Activated CD8-positive, alpha-beta T cell treated with anti-CD3 and anti-CD28 coated beads for 36 hours (primary cell): ENCODE measurements around the gene CSAD. TPM values are rescaled to one million over a fixed set of nuclear protein-coding genes. Genes with fewer than 3 reads are reported as not detected.

ENCODE experiments used
- ATAC-seq: fragments of 200-7000 bp; cut with Tn5 transposase; one replicate; pipeline ENCODE4 v1.10.0; 2021; ENCODE audit warnings: mild to moderate bottlenecking, moderate library complexity
- CTCF ChIA-PET: fragments of 350-600 bp; sonication (Branson Sonifier 250); formaldehyde crosslinking; loops from one replicate; lab custom pipeline; 2021; ENCODE audit warnings: antibody characterized with exemption; lab: Charles Lee
- POLR2A ChIA-PET: fragments of 350-600 bp; sonication (Branson Sonifier 250); formaldehyde crosslinking; loops from one replicate; lab custom pipeline; 2021; ENCODE audit warnings: antibody characterized with exemption; lab: Charles Lee
- DNase-seq: peaks from one replicate; pipeline ENCODE4 v3.0.0-alpha.2; 2020
- H3K27ac Mint-ChIP-seq: one replicate; pipeline ENCODE4 v1.8.0; 2021; ENCODE audit warnings: mild to moderate bottlenecking, mixed read lengths
- H3K27me3 Mint-ChIP-seq: one replicate; pipeline ENCODE4 v1.8.0; 2021; ENCODE audit warnings: mixed read lengths
- H3K36me3 Mint-ChIP-seq: one replicate; pipeline ENCODE4 v1.8.0; 2021; ENCODE audit warnings: low read depth, mixed read lengths
- H3K4me1 Mint-ChIP-seq: one replicate; pipeline ENCODE4 v1.8.0; 2021; ENCODE audit warnings: low read depth, mixed read lengths
- H3K4me3 Mint-ChIP-seq: one replicate; pipeline ENCODE4 v1.8.0; 2021; ENCODE audit warnings: mild to moderate bottlenecking, moderate library complexity, mixed read lengths
- H3K9me3 Mint-ChIP-seq: one replicate; pipeline ENCODE4 v1.8.0; 2021; ENCODE audit warnings: mixed read lengths
- CTCF ChIP-seq: fragments of 200-600 bp; IDR thresholded peaks from one replicate; pipeline ENCODE4 v1.8.0; 2022; ENCODE audit warnings: antibody characterized with exemption, mild to moderate bottlenecking
- intact Hi-C: fragments of 100-400 bp; cut with micrococcal nuclease; formaldehyde crosslinking; loops from one replicate; pipeline ENCODE4 v1.10.0; 2022
- total RNA-seq, 2 experiments: library from RNA; stranded (reverse); gene quantifications; one replicate each; pipeline ENCODE4 v1.2.3, GENCODE V29; 2021

Gene CSAD
- total RNA-seq, 2 experiments from 2014 or later, result 13.8 to 18.6 TPM

DNA sequence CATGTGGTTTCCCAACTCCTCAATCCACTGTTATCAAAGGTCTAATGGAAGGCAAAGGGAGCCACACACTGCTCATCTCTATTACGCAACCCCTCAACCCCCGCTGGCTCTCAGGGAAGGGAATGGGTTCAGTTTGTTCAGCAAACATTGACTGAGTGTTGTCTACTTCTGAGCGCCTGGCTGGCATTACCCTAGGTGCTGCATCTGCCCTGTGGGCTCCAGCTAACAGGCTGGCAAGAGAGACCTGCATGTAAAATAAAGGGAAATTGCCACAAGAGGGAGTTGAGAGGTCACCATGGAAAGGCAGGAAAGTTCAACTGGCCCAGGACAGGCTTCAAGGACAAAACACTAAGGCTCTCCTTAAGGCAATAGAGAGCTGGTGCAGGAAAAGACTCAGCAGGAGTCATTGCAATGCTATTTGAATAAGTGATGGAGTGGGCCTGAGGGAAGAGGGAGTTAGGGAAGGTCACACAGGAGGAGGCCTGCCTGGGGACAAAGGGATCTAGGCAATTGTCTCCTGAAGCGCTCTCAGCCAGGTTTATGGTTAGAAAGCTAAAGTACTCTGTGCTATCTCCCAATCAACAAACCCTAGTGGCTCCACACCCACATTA lies 5.7 kb downstream of the CSAD start:
- no peak for TF ChIP-seq CTCF
- Mint-ChIP-seq H3K4me1 (peaks cover 13% of the 10 kb centered on the region), H3K27me3 (no peaks in the 10 kb centered on the region), H3K4me3 (no peak overlapping the region), H3K9me3 (no peaks in the 10 kb centered on the region), H3K27ac (no peak overlapping the region), H3K36me3 (no peaks in the 10 kb centered on the region)
- POLR2A ChIA-PET, result interaction anchor here (1.4 kb wide), 1 partner anchor 19 kb away, joined by 5 read pairs; no protein-coding TSS in a partner anchor
- no peak for ATAC-seq
- CTCF ChIA-PET, result interaction anchor here (0.6 to 17.7 kb wide), 8 partner anchors 14 to 302 kb away, joined by 3 to 199 read pairs (median 3); no protein-coding TSS in a partner anchor
- intact Hi-C loops, result no loop called here
- DNase-seq, result no peak

- DNase-seq (no peak), ATAC-seq (no peak)
- Mint-ChIP-seq H3K9me3 (no peaks in the 10 kb centered on the region), H3K27ac (no peak overlapping the region), H3K4me1 (peaks cover 3% of the 10 kb centered on the region), H3K4me3 (no peak overlapping the region), H3K27me3 (no peaks in the 10 kb centered on the region), H3K36me3 (peaks cover 1% of the 10 kb centered on the region)
- intact Hi-C loops, result no loop called here
- ChIA-PET CTCF (interaction anchor here (1.1 to 4.1 kb wide), 3 partner anchors 13 to 41 kb away, joined by 3 to 28 read pairs (median 4); no protein-coding TSS in a partner anchor), POLR2A (interaction anchor here (0.6 to 1.1 kb wide), 2 partner anchors 17 to 223 kb away, joined by 3 to 4 read pairs; no protein-coding TSS in a partner anchor)
- no peak for TF ChIP-seq CTCF
Measured at GRCh38 chr12:53173085-53173715, 7.5 kb downstream of the CSAD start.

DNA sequence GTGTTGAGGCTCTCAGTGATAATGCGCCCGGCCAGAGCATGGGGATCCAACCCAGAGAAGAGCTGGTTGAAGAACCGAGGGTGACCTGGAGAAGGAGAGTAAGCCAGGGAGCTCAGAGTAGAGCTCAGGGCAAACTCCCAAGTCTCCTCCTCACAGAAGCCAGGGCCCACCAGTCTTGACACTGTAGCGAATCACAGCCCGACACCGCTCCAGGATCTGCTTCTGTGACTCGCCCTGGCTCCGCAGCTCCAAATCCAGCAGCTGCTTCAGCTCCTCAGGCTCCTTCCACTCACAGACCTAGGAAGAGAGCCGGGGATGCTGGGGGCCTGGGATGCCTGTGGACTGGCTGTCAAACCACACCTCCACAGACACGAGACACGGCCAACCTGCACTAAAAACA lies 8.4 kb downstream of the CSAD start:
- DNase-seq, result no peak
- peaks cover 3% of the 10 kb centered on the region for H3K4me1 Mint-ChIP-seq
- intact Hi-C loops, result no loop called here
- H3K36me3 Mint-ChIP-seq, result peaks cover 1% of the 10 kb centered on the region
- ChIA-PET CTCF (interaction anchor here (1.2 to 4.1 kb wide), 4 partner anchors 8 to 106 kb away, joined by 3 to 28 read pairs (median 4); partner anchors contain the start of genes CSAD and ZNF740), POLR2A (no interaction called here)
- no peak overlapping the region for H3K27ac Mint-ChIP-seq
- no peaks in the 10 kb centered on the region for H3K9me3 Mint-ChIP-seq
- H3K27me3 Mint-ChIP-seq, result no peaks in the 10 kb centered on the region
- no peak for ATAC-seq
- TF ChIP-seq CTCF, result no peak
- H3K4me3 Mint-ChIP-seq, result no peak overlapping the region

- H3K9me3 Mint-ChIP-seq, result no peaks in the 10 kb centered on the region
- POLR2A ChIA-PET, result interaction anchor here (1.0 kb wide), 1 partner anchor 150 kb away, joined by 3 read pairs; no protein-coding TSS in a partner anchor
Measured at GRCh38 chr12:53171725-53172329, 8.9 kb downstream of the CSAD start.

More at GRCh38 chr12:53171725-53172329, 8.9 kb downstream of the CSAD start:
- Mint-ChIP-seq H3K27ac (no peak overlapping the region), H3K4me1 (peaks cover 4% of the 10 kb centered on the region), H3K4me3 (no peak overlapping the region), H3K36me3 (peaks cover 1% of the 10 kb centered on the region), H3K27me3 (no peaks in the 10 kb centered on the region)
- DNase-seq, result no peak
- CTCF ChIA-PET, result interaction anchor here (1.2 to 4.1 kb wide), 4 partner anchors 9 to 106 kb away, joined by 3 to 28 read pairs (median 4); partner anchors contain the start of genes CSAD and ZNF740
- intact Hi-C loops, result no loop called here
- no peak for TF ChIP-seq CTCF
- ATAC-seq, result no peak
